Upper lobe of left lung (tissue), 6 donors: ENCODE results near the gene ZBTB12. TPM values are rescaled to one million over a fixed set of nuclear protein-coding genes. Genes with fewer than 3 reads are reported as not detected.
"Not testable (repeated sequence)": the region's sequence is repeated elsewhere in the genome, so short reads cannot be mapped to it uniquely, and the experiment has no call there.

Source experiments
- ATAC-seq, 2 donors: fragments of 200-7000 bp; cut with Tn5 transposase; one replicate each; pipeline ENCODE4 v1.9.1; 2022; ENCODE audit warnings: mild to moderate bottlenecking in 2 of 2, moderate library complexity in 2 of 2; ENCODE audit not compliant: low FRiP score in 2 of 2
- DNase-seq, 2 donors: peaks; one replicate each; pipeline ENCODE4 v3.0.0-alpha.2; 2019 to 2020
- H3K27ac ChIP-seq, 4 donors: fragments of 200-600 bp; sonication (generic); one replicate each; pipeline ENCODE4 v1.5.1; 2016 to 2019
- H3K27me3 ChIP-seq, 4 donors: fragments of 200-600 bp; sonication (generic); one replicate each; pipeline ENCODE4 v1.5.1; 2017 to 2019
- H3K36me3 ChIP-seq, 4 donors: fragments of 200-600 bp; sonication (generic); one replicate each; pipeline ENCODE4 v1.5.1; 2016 to 2019
- H3K4me1 ChIP-seq, 4 donors: fragments of 200-600 bp; sonication (generic); one replicate each; pipeline ENCODE4 v1.5.1; 2018 to 2019
- H3K4me3 ChIP-seq, 4 donors: fragments of 200-600 bp; sonication (generic); one replicate each; pipeline ENCODE4 v1.5.1; 2017 to 2019; ENCODE audit warnings: mild to moderate bottlenecking in 2 of 4, moderate library complexity in 1 of 4
- H3K9me3 ChIP-seq, 4 donors: fragments of 200-600 bp; sonication (generic); one replicate each; pipeline ENCODE4 v1.5.1; 2018 to 2019
- EP300 ChIP-seq, 4 donors: sonication (generic); formaldehyde crosslinking; IDR thresholded peaks; one replicate each; pipeline ENCODE4 v1.5.1; 2017; ENCODE audit warnings: antibody characterized with exemption in 4 of 4, control low read depth in 2 of 4
- POLR2A ChIP-seq, 4 donors: fragments of 450-650 bp; IDR thresholded peaks; one replicate each; pipeline ENCODE4 v1.5.1; 2016 to 2017; ENCODE audit warnings: antibody characterized with exemption in 4 of 4, mild to moderate bottlenecking in 2 of 4
- POLR2AphosphoS5 ChIP-seq, 2 donors: sonication (generic); formaldehyde crosslinking; IDR thresholded peaks; one replicate each; pipeline ENCODE4 v1.5.1; 2017; ENCODE audit warnings: antibody characterized with exemption in 2 of 2
- WGBS, 2 donors: methylation state at CpG; one replicate each; pipeline ENCODE4 v1.1.5; 2017 to 2018; 5-methylcytosine and 5-hydroxymethylcytosine counted together
- total RNA-seq, 6 donors: library from RNA; depleted of rRNA in 4 of 6; stranded (reverse); fragments of >200 nt in 4 of 6; gene quantifications; one replicate each; pipeline versions ENCODE4 v1.1.0 to v1.2.1, GENCODE V29; 2016 to 2021
- TF ChIP-seq, protein P1 (sequence below), 6 experiments: fragments of 450-650 bp in 4 of 6; fragments of 200-600 bp in 2 of 6; sonication (generic) in 2 of 6; IDR thresholded peaks; one replicate each; pipeline ENCODE4 v1.5.1; 2016 to 2019; ENCODE audit warnings: antibody characterized with exemption in 6 of 6
- donor health status: DM: no; HTN: no; CAD: no; lungs with moderate emphysema.
- donor health status: DM: no; HTN: yes; CAD: no; lungs with severe emphysema.

ZBTB12 gene
- total RNA-seq, 6 donors from 2014 or later: 1.0 to 7.5 (median 2.2) TPM

DNA sequence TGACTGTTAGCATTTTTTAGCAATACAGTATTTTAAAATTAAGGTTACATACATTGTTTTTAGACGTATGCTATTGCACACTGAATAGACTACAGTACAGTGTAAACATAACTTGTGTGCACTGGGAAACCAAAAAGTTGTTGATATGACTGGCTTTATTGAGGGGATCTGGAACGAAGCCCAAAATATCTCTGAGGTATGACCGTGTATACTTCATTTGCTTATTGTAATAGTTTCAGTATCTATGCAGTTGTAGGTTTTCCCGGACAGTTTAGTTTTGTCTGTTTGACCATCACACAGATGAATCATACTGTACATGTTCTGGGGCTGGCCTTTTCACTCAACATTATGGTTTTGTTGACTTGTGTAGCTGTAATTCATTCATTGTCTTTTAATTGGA, 6.9 kb upstream of the ZBTB12 start:
- ATAC-seq (no peak), DNase-seq (no peak)
- Histone ChIP-seq H3K4me3 (no peak overlapping the region), H3K27me3 (no peaks in the 10 kb centered on the region), H3K4me1 (peaks cover 0 to 10% (median 3%) of the 10 kb centered on the region in 4 donors), H3K36me3 (no peaks in the 10 kb centered on the region), H3K27ac (no peak overlapping the region), H3K9me3 (no peaks in the 10 kb centered on the region)
- TF ChIP-seq POLR2A (IDR thresholded peaks at IDR 0.05) (no peak), EP300 (IDR thresholded peaks at IDR 0.05) (no peak), POLR2AphosphoS5 (IDR thresholded peaks at IDR 0.05) (no peak)
- TF ChIP-seq, protein P1, sequence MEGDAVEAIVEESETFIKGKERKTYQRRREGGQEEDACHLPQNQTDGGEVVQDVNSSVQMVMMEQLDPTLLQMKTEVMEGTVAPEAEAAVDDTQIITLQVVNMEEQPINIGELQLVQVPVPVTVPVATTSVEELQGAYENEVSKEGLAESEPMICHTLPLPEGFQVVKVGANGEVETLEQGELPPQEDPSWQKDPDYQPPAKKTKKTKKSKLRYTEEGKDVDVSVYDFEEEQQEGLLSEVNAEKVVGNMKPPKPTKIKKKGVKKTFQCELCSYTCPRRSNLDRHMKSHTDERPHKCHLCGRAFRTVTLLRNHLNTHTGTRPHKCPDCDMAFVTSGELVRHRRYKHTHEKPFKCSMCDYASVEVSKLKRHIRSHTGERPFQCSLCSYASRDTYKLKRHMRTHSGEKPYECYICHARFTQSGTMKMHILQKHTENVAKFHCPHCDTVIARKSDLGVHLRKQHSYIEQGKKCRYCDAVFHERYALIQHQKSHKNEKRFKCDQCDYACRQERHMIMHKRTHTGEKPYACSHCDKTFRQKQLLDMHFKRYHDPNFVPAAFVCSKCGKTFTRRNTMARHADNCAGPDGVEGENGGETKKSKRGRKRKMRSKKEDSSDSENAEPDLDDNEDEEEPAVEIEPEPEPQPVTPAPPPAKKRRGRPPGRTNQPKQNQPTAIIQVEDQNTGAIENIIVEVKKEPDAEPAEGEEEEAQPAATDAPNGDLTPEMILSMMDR (IDR thresholded peaks at IDR 0.05): no peak
- WGBS, 2 donors: 42 to 51% methylated on average over 4 of the region's 4 CpGs

DNA sequence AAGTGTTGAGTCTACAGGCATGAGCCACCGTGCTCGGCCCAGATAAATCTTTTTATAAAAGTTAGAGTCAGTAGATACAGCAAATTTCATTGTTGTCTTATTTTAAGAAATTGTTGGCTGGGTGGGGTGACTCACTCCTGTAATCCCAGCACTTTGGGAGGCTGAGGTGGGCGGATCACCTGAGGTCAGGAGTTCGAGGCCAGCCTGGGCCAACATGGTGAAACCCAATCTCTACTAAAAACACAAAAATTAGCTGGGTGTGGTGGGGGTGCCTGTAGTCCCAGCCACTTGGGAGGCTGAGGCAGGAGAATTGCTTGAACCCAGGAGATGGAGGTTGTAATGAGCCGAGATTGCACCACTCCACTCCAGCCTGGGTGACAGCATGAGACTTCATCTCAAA, 6.4 kb upstream of the ZBTB12 start:
- WGBS, 2 donors: 86 to 87% methylated on average over 5 of the region's 5 CpGs

DNA sequence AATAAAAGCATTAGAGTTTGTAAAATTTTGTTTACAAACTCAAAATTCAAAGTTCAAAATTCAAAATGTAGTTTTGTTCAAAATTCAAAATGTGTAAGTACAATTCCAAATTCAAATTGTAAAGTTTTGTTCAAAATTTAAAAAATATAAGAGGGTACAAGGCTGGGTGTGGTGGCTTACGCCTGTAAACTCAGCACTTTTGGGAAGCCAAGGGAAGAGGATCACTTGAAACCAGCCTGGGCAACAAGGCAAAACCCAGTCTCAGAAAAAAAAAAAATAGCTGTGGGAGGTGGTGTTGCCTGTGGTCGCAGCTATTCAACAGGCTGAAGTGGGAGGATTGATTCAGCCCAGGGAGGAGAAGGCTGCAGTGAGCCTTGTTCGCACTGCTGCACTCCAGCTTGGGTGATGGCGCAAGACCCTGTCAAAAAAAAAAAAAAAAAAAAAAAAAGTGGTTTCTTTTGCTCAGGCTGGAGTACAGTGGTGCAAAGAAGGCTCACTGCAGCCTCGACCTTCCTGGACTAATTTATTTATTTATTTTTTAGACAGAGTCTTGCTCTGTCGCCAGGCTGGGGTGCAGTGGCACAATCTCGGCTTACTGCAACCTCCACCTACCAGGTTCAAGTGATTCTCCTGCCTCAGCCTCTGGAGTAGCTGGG, 5.4 kb upstream of the ZBTB12 start:
- WGBS, 2 donors: 30 to 39% methylated on average over 7 of the region's 7 CpGs
- peak in 1 of 2 donors; percentile 68 for DNase-seq
- TF ChIP-seq POLR2AphosphoS5 (IDR thresholded peaks at IDR 0.05) (no peak), POLR2A (IDR thresholded peaks at IDR 0.05) (no peak), EP300 (IDR thresholded peaks at IDR 0.05) (no peak)
- TF ChIP-seq, protein P1 (IDR thresholded peaks at IDR 0.05): no peak
- no peak overlapping the region for H3K27ac ChIP-seq
- no peaks in the 10 kb centered on the region for H3K9me3 ChIP-seq
- H3K36me3 ChIP-seq: no peaks in the 10 kb centered on the region
- H3K27me3 ChIP-seq: no peaks in the 10 kb centered on the region
- H3K4me1 ChIP-seq: peaks cover 9 to 22% (median 12%) of the 10 kb centered on the region in 4 donors
- ATAC-seq: peak; percentile 56 to 79
- no peak overlapping the region for H3K4me3 ChIP-seq

More for the DNA sequence above, 6.4 kb upstream of the ZBTB12 start:
- not testable (repeated sequence) for H3K4me3 ChIP-seq, H3K27me3 ChIP-seq, DNase-seq, H3K36me3 ChIP-seq, H3K27ac ChIP-seq, H3K9me3 ChIP-seq, ATAC-seq
- peaks cover under 1 to 12% (median 4%) of the 10 kb centered on the region in 4 donors for H3K4me1 ChIP-seq

DNA sequence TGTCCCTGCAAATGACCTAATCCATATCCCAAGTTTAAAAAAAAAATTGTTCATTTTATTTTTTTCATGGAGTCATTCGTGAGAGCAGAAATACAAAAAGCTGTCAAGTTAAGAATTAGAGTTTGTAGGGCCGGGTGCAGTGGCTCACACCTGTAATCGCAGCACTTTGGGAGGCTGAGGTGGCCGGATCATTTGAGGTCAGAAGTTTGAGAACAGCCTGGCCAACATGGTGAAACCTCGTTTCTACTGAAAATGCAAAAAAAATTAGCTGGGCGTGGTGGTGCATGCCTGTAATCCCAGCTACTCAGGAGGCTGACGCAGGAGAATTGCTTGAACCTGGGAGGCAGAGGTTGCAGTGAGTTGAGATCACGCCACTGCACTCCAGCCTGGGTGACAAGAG, 4.8 kb upstream of the ZBTB12 start:
- H3K36me3 ChIP-seq, H3K4me3 ChIP-seq, H3K9me3 ChIP-seq, DNase-seq, H3K27ac ChIP-seq, ATAC-seq, H3K27me3 ChIP-seq: not testable (repeated sequence)
- 77 to 78% methylated on average over 8 of the region's 8 CpGs for WGBS, 2 donors
- peaks cover 9 to 22% (median 12%) of the 10 kb centered on the region in 4 donors for H3K4me1 ChIP-seq

DNA sequence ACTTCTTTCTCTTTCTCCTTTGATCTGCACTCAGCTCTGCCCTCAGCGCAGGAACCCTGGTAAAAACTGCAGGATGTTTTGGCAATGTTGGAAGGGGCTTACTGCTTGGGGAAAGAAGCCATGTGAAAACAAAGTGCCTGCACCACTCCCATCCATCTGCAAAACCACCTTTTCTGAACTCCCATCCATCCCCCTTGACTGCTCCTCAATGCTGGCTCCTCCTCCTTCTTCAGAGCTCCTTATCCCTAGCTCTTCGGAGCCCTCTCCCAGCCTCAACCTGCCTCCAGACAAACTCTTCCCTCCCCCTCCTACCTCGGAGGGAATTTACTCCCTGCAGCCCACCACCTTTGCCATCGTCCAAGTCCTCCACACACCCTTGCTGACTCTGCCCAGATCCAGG, 4.2 kb upstream of the ZBTB12 start:
- H3K27me3 ChIP-seq: no peaks in the 10 kb centered on the region
- ATAC-seq: no peak
- H3K4me1 ChIP-seq: peaks cover 9 to 28% (median 16%) of the 10 kb centered on the region in 4 donors
- no peak overlapping the region for H3K4me3 ChIP-seq
- H3K9me3 ChIP-seq: no peaks in the 10 kb centered on the region
- 48 to 62% methylated on average over 4 of the region's 4 CpGs for WGBS, 2 donors
- TF ChIP-seq, protein P1 (IDR thresholded peaks at IDR 0.05): no peak
- TF ChIP-seq POLR2AphosphoS5 (IDR thresholded peaks at IDR 0.05) (no peak), EP300 (IDR thresholded peaks at IDR 0.05) (no peak), POLR2A (IDR thresholded peaks at IDR 0.05) (no peak)
- no peak for DNase-seq
- H3K27ac ChIP-seq: no peak overlapping the region
- no peaks in the 10 kb centered on the region for H3K36me3 ChIP-seq

DNA sequence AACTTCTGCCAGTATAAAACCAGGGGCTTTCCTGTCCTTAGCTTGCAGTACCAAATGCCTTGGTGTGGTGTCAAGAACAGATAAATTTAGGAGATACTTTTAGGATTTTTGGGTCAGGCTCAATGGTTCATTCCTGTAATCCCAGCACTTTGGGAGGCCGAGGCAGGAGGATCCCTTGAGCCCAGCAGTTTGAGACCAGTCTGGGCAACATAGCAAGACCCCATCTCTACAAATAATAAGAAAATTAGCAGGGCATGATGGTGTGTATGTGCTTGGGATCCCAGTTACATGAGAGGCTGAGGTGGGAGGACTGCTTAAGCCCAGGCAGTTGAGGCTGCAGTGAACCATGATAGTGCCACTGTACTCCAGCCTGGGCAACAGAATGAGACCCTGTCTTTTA, 3.2 kb upstream of the ZBTB12 start:
- H3K27me3 ChIP-seq: no peaks in the 10 kb centered on the region
- H3K27ac ChIP-seq: no peak overlapping the region
- ATAC-seq (no peak), DNase-seq (no peak)
- WGBS, 2 donors: 86 to 95% methylated on average over 1 of the region's 1 CpG
- peaks cover 9 to 39% (median 21%) of the 10 kb centered on the region in 4 donors for H3K4me1 ChIP-seq
- no peak overlapping the region for H3K4me3 ChIP-seq
- TF ChIP-seq, protein P1 (IDR thresholded peaks at IDR 0.05): no peak
- no peak for TF ChIP-seq POLR2A (IDR thresholded peaks at IDR 0.05)
- TF ChIP-seq POLR2AphosphoS5 (IDR thresholded peaks at IDR 0.05): no peak
- TF ChIP-seq EP300 (IDR thresholded peaks at IDR 0.05): no peak
- no peaks in the 10 kb centered on the region for H3K36me3 ChIP-seq
- H3K9me3 ChIP-seq: no peaks in the 10 kb centered on the region
